ENCODE measurements around the gene KDR. TPM values are rescaled to one million over a fixed set of nuclear protein-coding genes. Genes with fewer than 3 reads are reported as not detected.

The KDR gene
- total RNA-seq, 1 experiment from 2014 or later, result not detected

GRCh38 chr4:55118397-55118796 lies 7.0 kb downstream of the KDR start:
- TF ChIP-seq CTCF (IDR thresholded peaks at IDR 0.05; ENCODE audit: insufficient read depth in 1 of 2, low read depth in 1 of 2, low read length in 1 of 2, severe bottlenecking in 1 of 2, unreplicated experiment in 1 of 2), result no peak
- Mint-ChIP-seq H3K27ac (ENCODE audit: unreplicated experiment) (no peak overlapping the region), H3K4me1 (ENCODE audit: low read depth, unreplicated experiment) (no peaks in the 10 kb centered on the region), H3K36me3 (ENCODE audit: insufficient read depth, unreplicated experiment) (no peaks in the 10 kb centered on the region), H3K27me3 (ENCODE audit: insufficient read depth, unreplicated experiment) (peaks cover 8% of the 10 kb centered on the region), H3K4me3 (ENCODE audit: unreplicated experiment) (no peak overlapping the region), H3K9me3 (ENCODE audit: unreplicated experiment) (no peaks in the 10 kb centered on the region)
- intact Hi-C loops (cut with micrococcal nuclease; ENCODE audit: unreplicated experiment), result no loop called here
- H3K27me3 ChIP-seq (replicated peaks; ENCODE audit: control insufficient read depth, insufficient read depth, low read length), result no peaks in the 10 kb centered on the region
- H3K36me3 ChIP-seq (ENCODE audit: control insufficient read depth, insufficient read depth, low read length), result no peaks in the 10 kb centered on the region
- no peak for DNase-seq
- no TSS peak for BruUV-seq (replicated peaks)
- ChIA-PET POLR2A (no interaction called here), CTCF (no interaction called here)
- no peak overlapping the region for H3K4me3 ChIP-seq (ENCODE audit: low read depth, low read length)
- H3K9me3 ChIP-seq, result no peaks in the 10 kb centered on the region
- H3K4me1 ChIP-seq, result no peaks in the 10 kb centered on the region

DNA sequence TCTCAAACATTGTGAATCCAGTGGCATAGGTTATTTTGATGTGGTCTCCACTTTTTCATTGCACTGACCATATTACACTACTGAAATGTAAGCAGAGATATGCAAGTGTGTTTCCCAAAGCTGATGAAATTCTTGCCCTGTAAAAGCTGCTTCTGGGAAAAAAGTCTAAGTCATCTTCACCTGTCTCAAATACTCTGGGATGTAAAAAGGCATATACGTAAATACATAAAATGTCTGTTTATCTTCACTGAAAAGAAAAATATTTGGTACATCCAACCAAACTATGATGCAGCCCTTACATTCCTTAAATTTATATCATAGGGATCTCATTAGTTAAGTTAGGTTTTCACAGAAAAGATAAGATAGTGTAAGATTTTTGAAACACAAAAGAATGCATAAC lies 7.9 kb downstream of the KDR start:
- CTCF ChIA-PET, result no interaction called here
- Histone ChIP-seq H3K4me3 (ENCODE audit: low read depth, low read length) (no peak overlapping the region), H3K9me3 (no peaks in the 10 kb centered on the region), H3K4me1 (no peaks in the 10 kb centered on the region), H3K27me3 (replicated peaks; ENCODE audit: control insufficient read depth, insufficient read depth, low read length) (no peaks in the 10 kb centered on the region), H3K36me3 (ENCODE audit: control insufficient read depth, insufficient read depth, low read length) (no peaks in the 10 kb centered on the region)
- Mint-ChIP-seq H3K4me1 (ENCODE audit: low read depth, unreplicated experiment) (no peaks in the 10 kb centered on the region), H3K36me3 (ENCODE audit: insufficient read depth, unreplicated experiment) (no peaks in the 10 kb centered on the region), H3K4me3 (ENCODE audit: unreplicated experiment) (no peak overlapping the region), H3K9me3 (ENCODE audit: unreplicated experiment) (no peaks in the 10 kb centered on the region), H3K27me3 (ENCODE audit: insufficient read depth, unreplicated experiment) (peaks cover 8% of the 10 kb centered on the region), H3K27ac (ENCODE audit: unreplicated experiment) (no peak overlapping the region)
- no peak for TF ChIP-seq CTCF (IDR thresholded peaks at IDR 0.05; ENCODE audit: insufficient read depth in 1 of 2, low read depth in 1 of 2, low read length in 1 of 2, severe bottlenecking in 1 of 2, unreplicated experiment in 1 of 2)
- POLR2A ChIA-PET, result no interaction called here
- intact Hi-C loops (cut with micrococcal nuclease; ENCODE audit: unreplicated experiment), result no loop called here
- DNase-seq, result no peak
- no TSS peak for BruUV-seq (replicated peaks)

- no peaks in the 10 kb centered on the region for H3K36me3 ChIP-seq (ENCODE audit: control insufficient read depth, insufficient read depth, low read length)
- no peaks in the 10 kb centered on the region for H3K4me1 Mint-ChIP-seq (ENCODE audit: low read depth, unreplicated experiment)
- no peak overlapping the region for H3K4me3 ChIP-seq (ENCODE audit: low read depth, low read length)
- BruUV-seq (replicated peaks), result no TSS peak
- H3K4me1 ChIP-seq, result no peaks in the 10 kb centered on the region
- CTCF ChIA-PET, result no interaction called here
- DNase-seq, result no peak
- no peaks in the 10 kb centered on the region for H3K27me3 ChIP-seq (replicated peaks; ENCODE audit: control insufficient read depth, insufficient read depth, low read length)
- H3K4me3 Mint-ChIP-seq (ENCODE audit: unreplicated experiment), result no peak overlapping the region
- no peaks in the 10 kb centered on the region for H3K36me3 Mint-ChIP-seq (ENCODE audit: insufficient read depth, unreplicated experiment)
- H3K9me3 Mint-ChIP-seq (ENCODE audit: unreplicated experiment), result no peaks in the 10 kb centered on the region
- no peaks in the 10 kb centered on the region for H3K9me3 ChIP-seq
- H3K27me3 Mint-ChIP-seq (ENCODE audit: insufficient read depth, unreplicated experiment), result peaks cover 8% of the 10 kb centered on the region
- intact Hi-C loops (cut with micrococcal nuclease; ENCODE audit: unreplicated experiment), result no loop called here
- H3K27ac Mint-ChIP-seq (ENCODE audit: unreplicated experiment), result no peak overlapping the region
- POLR2A ChIA-PET, result no interaction called here
- TF ChIP-seq CTCF (IDR thresholded peaks at IDR 0.05; ENCODE audit: insufficient read depth in 1 of 2, low read depth in 1 of 2, low read length in 1 of 2, severe bottlenecking in 1 of 2, unreplicated experiment in 1 of 2), result no peak
These were observed 8.9 kb downstream of the KDR start for GRCh38 chr4:55116450-55116849.
